ENCODE data around the gene LDLRAD4.

The LDLRAD4 gene

GRCh38 chr18:13241893-13242175 lies 23.3 kb downstream of the LDLRAD4 start:
- no peak for DNase-seq (ENCODE audit: low read depth)
- no peak overlapping the region for H3K4me3 ChIP-seq (ENCODE audit: low read depth, low read length)
- in situ Hi-C loops (cut with HindIII; ENCODE audit: low sequenced_read_pairs): no loop called here
- no peak for TF ChIP-seq CTCF (IDR thresholded peaks at IDR 0.05; ENCODE audit: low read depth, low read length, missing control alignments)

GRCh38 chr18:13242797-13243196 lies 24.2 kb downstream of the LDLRAD4 start:
- TF ChIP-seq CTCF (IDR thresholded peaks at IDR 0.05; ENCODE audit: low read depth, low read length, missing control alignments): no peak
- in situ Hi-C loops (cut with HindIII; ENCODE audit: low sequenced_read_pairs): no loop called here
- no peak overlapping the region for H3K4me3 ChIP-seq (ENCODE audit: low read depth, low read length)
- no peak for DNase-seq (ENCODE audit: low read depth)

- in situ Hi-C loops (cut with HindIII; ENCODE audit: low sequenced_read_pairs): no loop called here
- no peak for DNase-seq (ENCODE audit: low read depth)
- H3K4me3 ChIP-seq (ENCODE audit: low read depth, low read length): no peak overlapping the region
These were observed 24.8 kb downstream of the LDLRAD4 start for GRCh38 chr18:13243363-13243762.

GRCh38 chr18:13244135-13244534 lies 25.6 kb downstream of the LDLRAD4 start:
- no peak for TF ChIP-seq CTCF (IDR thresholded peaks at IDR 0.05; ENCODE audit: low read depth, low read length, missing control alignments)
- in situ Hi-C loops (cut with HindIII; ENCODE audit: low sequenced_read_pairs): no loop called here
- no peak for DNase-seq (ENCODE audit: low read depth)
- H3K4me3 ChIP-seq (ENCODE audit: low read depth, low read length): no peak overlapping the region

More at GRCh38 chr18:13243363-13243762, 24.8 kb downstream of the LDLRAD4 start:
- no peak for TF ChIP-seq CTCF (IDR thresholded peaks at IDR 0.05; ENCODE audit: low read depth, low read length, missing control alignments)

- in situ Hi-C loops (cut with HindIII; ENCODE audit: low sequenced_read_pairs): no loop called here
- DNase-seq (ENCODE audit: low read depth): no peak
- no peak for TF ChIP-seq CTCF (IDR thresholded peaks at IDR 0.05; ENCODE audit: low read depth, low read length, missing control alignments)
- no peak overlapping the region for H3K4me3 ChIP-seq (ENCODE audit: low read depth, low read length)
These were observed 27.0 kb downstream of the LDLRAD4 start for GRCh38 chr18:13245481-13246000.

- no peak for DNase-seq (ENCODE audit: low read depth)
- in situ Hi-C loops (cut with HindIII; ENCODE audit: low sequenced_read_pairs): no loop called here
- H3K4me3 ChIP-seq (ENCODE audit: low read depth, low read length): no peak overlapping the region
- TF ChIP-seq CTCF (IDR thresholded peaks at IDR 0.05; ENCODE audit: low read depth, low read length, missing control alignments): no peak
These were observed 27.6 kb downstream of the LDLRAD4 start for GRCh38 chr18:13246121-13246520.

GRCh38 chr18:13246591-13246990 lies 28.0 kb downstream of the LDLRAD4 start:
- in situ Hi-C loops (cut with HindIII; ENCODE audit: low sequenced_read_pairs): no loop called here
- no peak for DNase-seq (ENCODE audit: low read depth)
- no peak overlapping the region for H3K4me3 ChIP-seq (ENCODE audit: low read depth, low read length)
- no peak for TF ChIP-seq CTCF (IDR thresholded peaks at IDR 0.05; ENCODE audit: low read depth, low read length, missing control alignments)

Measured in astrocyte of the cerebellum (primary cell).